HG03378 (cell line): ENCODE data around the gene XIRP2.

Experiments
- ATAC-seq: cut with Tn5 transposase; IDR thresholded peaks from one replicate; pipeline ENCODE4 v1.9.1; 2021; ENCODE audit warnings: mild to moderate bottlenecking, moderate library complexity; ENCODE audit not compliant: unreplicated experiment

The XIRP2 gene

GRCh38 chr2:167271932-167272331, 383.7 kb downstream of the XIRP2 start:
- ATAC-seq, result no peak

GRCh38 chr2:167275046-167275445, 386.8 kb downstream of the XIRP2 start:
- ATAC-seq, result no peak

- ATAC-seq, result no peak
Observed at GRCh38 chr2:167279810-167280209, 391.5 kb downstream of the XIRP2 start.

DNA sequence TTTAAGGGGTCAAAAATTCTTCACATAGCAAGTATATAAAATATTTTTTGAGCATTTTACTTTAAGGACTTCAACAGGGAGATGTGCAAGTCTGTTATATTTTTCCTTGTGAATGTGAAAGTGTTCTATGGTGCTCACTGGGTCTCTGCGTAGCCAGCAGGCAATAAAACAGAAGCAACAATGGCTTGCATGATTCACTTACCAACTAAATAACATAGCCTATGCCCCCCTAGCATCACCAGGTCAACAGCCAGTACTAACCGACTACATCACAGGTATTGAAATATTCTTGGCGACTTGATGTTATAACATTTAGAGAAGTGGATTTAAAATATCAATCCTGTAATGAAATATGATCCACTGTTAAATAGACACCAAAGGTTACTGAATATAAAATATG, 398.9 kb downstream of the XIRP2 start:
- ATAC-seq, result no peak

- no peak for ATAC-seq
Observed at GRCh38 chr2:167289651-167290410, 401.6 kb downstream of the XIRP2 start.

DNA sequence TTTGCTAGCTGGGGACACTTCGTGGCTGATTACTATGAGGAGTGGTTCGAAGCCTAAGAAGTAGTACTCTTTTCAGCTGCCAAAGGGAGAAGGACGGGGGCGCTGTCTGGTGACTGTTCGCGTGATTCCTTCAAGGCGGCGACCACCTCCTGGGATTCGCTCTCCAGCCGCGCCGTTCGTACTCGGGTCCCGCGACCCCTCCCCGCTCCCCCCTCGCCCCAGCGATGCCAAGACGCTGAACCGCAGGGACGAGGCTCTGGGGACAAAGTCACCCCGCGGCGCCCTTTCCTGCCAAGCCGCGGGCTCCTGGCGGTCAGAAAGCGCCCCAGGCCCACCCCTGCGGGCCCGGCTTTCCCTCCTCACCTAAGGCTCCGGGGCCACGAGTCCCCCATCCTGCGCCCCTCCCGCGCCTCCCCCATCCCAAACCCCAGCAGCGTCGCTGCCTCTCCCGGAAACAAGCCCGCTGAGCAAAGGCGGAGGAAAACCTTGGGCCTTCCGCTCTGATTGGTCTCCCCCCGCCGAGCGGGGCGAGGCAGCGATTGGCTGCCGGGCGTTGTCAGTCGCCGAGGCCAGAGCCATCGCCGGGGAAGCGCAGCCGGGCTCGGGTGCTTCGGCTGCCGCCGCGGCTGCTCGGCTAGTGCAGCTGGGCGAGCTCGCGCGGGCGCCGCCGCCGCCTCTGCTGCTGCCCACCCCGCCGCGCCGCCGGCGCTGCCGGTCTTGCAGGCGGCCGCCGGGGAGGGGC, 404.3 kb downstream of the XIRP2 start, which contains the start of gene B3GALT1:
Gene B3GALT1, plus strand, starts transcription at position 572 of the 742 bp plus-strand sequence.
- ATAC-seq, result peak; percentile 97

- no peak for ATAC-seq
Observed at GRCh38 chr2:167293172-167293781, 405.0 kb downstream of the XIRP2 start.

DNA sequence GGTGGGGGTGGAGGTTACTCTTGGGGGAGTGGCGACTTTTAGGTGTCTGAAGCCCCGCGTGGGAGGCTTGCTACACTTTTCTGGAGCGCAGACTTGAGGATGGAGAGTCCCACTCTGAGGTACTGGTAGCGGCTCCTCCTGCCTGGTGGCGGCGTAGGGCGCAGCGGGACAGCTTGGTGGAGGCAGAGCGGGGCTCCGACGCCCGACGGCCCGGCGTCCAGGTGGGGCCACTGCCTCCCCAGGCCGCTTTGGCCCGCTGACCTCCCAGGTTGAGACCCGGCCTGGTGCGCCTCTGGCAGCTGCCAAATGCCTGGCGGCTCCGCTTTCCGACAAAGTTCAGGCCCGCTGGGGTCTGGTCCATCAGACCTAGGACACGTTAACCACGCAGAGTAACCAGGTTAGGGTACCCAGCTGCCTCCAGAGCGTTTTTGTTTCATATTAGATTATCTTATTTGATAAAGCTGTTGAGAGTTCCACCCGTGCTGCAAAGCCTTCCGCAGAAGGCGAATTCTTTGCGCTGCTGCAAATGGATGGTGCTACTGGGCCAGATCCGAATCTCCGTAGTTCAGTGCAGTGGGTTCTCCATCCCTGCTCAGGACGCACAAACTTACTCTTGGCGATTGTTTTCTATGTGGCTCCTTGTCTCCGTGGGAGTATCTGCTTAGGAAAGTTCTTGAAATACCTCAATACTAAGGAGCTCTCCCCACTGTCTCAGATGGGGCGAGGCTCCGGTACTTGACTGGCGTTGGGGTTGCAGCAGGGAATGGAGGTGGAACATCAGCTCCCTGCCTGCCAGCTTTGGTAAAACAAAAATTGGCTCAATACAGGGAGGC, 405.9 kb downstream of the XIRP2 start:
- ATAC-seq, result no peak

- ATAC-seq, result no peak
Observed at GRCh38 chr2:167294776-167295140, 406.5 kb downstream of the XIRP2 start.

DNA sequence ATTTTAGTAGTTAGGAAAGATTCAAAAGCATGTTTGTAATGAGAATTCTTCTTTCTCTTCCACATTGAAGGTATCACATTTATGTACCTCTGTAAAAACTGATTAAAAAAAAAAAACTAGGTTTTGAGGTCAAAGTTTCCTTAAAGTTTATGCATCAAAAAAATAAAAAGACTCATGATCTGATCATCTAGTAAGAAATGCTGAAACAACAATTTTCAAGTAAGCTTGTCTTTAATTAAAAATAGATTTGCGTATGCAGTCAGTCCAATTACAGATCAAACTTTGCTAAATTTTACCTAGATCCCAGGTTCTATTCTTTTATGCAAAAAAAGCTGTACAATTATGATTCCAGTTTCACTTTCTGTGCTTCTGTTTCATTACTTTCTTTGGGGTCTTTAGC, 409.0 kb downstream of the XIRP2 start:
- no peak for ATAC-seq

GRCh38 chr2:167298017-167298416, 409.7 kb downstream of the XIRP2 start:
- no peak for ATAC-seq
